GM18505 (cell line): ENCODE data around the gene HNRNPH1.

Experiments
- ATAC-seq: cut with Tn5 transposase; IDR thresholded peaks from one replicate; pipeline ENCODE4 v1.9.1; 2021; ENCODE audit not compliant: unreplicated experiment
- POLR2A ChIP-seq: IDR thresholded peaks from 4 replicates; pipeline ENCODE4 v1.6.1; 2011; ENCODE audit warnings: borderline replicate concordance; ENCODE audit not compliant: insufficient read depth, insufficient read length; ENCODE audit errors: extremely low read depth

HNRNPH1 gene

DNA sequence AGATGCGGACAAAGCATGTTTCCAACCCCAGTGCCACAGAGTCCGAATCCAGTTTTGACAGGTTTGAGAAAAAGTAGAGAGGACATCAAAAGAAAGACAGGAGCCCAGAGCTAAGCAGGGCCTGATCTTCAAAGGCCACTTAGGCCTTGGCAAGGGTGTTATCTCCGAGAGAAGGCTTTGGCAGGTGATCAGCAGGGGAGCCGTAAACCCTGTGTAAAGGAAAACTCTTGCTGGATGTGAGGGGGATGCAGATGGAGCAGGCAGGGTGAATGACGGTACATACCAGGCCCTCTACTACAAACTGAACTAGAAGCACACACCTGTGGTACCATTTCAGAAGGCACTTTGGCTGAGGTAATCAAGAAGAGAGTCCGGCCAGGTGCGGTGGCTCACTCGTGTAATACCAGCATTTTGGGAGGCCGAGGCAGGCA is 1.4 kb upstream of the HNRNPH1 start:
- no peak for TF ChIP-seq POLR2A
- no peak for ATAC-seq

DNA sequence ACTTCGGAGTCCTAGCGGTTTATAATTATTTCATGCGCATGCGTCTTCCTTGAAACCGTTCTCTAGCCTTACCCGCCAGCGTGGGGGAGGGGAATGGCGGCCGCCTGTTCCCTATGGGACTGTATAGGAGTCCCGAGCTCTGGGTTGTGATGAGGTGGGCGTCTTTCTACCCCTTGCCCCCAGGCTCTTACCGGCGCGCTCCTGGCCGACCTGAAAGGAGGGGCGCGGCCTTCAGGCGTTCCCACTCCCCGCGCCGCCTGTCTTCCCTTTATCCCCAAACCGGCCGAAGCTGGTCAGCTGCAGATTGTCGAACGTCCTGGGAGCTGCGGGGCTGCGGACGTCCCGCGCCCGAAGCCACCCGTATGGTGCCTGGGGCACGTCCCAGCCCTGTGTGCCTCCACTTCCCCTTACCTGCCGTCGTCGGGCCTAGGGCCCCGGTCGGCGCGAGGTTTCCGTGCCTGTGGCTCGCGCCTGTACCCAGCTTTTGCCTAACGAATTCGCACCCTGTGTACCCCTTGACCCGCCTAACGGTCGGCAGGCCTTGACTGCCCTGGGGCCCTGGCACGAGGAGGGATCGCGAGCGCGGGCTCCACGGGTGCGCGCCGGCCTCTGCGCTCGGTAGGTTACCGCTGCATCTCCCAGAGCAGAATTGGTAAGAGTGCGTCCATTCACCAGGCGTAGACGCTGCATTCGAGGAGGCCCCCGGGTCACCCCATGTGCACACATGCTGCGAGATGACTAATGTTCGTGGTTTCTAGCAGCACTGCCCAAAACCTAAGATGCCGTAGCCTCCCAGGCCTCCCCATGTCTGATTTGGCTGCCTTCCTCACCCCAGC is 653 bp upstream of the HNRNPH1 start:
- ATAC-seq = peak; percentile 9
- no peak for TF ChIP-seq POLR2A

DNA sequence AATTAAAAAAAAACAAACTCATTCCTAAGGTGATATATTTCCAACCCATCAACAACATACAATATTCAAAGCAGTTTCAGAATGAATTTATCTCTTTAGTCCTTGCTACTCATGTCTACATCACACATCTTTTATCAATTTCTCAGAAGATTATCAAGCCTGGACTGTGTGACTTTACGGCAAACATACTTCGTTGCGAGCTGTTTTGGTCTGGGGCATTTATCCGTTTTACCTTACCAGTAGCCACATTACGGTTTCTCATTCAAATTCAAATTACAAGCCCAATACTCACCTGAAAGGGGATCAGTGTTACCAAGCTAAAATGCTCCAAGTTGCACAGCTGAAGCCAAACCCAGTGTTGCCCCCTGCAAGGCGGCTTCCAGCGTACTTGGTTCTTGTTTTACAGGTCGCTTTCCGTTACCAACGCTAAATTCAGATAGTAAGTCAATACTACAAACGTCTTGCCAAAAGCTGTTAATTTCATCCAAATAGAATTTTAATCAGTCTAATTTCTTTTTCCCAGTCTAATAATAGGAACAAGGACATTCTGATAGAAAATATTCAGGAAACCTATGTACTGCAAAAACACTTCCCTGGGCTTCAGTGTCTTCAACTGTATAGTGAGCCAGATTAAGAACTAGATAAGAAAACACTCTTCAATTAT is 1.8 kb downstream of the HNRNPH1 start:
- TF ChIP-seq POLR2A = no peak
- no peak for ATAC-seq

DNA sequence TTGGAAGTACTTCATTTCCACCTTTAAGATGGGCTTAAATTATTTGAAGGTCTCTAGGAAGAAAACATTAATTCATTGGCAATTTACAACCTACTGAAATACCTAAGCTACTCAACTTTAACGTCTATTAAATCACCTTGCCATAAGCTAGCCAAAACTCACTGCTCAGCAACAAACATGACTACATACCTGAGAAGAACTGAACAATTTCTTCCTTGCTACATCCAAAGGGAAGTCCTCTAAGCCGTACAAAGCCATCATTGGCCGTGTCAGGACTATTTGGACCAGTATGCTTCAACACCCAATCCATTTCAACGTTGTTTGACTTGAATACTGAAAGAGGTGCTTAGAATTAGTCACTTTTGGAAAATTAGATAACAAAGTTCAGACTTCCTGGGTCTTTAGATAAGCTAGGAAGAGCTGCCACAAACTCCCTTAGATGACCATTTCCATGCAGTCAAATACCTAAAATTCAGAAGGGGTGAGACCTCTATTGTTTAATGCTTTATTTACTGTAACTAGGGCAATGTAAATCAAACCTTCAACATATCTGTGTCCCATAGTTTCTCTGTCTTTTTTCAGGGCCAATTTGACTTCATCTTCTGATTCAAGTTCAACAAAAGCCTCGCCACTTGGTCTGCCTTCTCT is 2.6 kb downstream of the HNRNPH1 start:
- no peak for TF ChIP-seq POLR2A
- ATAC-seq = no peak

DNA sequence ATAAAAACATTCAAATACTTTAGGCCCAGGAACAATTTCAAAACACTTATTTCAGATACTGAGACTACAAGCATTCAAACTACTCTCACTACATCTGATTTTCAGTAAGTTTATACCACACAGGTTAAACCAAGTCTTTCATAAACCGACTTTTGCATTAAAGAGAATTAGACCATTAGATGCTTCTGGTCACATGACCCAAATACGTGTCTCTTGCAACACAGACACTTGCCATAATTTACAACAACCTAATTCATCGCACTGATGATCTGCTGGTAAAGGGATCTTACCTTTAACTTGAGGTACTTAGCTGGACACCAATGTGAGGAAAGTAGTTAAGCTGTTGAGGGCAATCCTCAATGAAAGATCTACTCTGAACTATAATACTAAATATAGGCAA is 3.2 kb downstream of the HNRNPH1 start:
- no peak for ATAC-seq
- TF ChIP-seq POLR2A = no peak

DNA sequence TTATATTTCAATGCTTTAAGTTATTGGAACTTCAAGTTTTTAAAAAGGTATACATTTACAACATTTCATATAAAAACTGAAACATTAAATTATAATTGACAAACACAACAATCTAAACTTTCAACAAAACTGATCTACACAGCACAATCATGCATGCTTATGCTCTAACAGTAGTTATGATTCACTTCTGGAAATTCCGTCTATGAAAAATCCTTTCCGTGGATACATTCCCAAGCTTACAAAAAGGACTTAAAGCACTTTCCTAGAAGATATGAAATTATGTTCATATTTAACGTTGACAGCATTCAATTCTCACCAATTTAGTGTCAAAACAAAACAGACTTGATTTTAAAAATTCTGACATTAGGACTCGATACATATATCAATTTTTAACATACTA is 3.7 kb downstream of the HNRNPH1 start:
- no peak for TF ChIP-seq POLR2A
- no peak for ATAC-seq

DNA sequence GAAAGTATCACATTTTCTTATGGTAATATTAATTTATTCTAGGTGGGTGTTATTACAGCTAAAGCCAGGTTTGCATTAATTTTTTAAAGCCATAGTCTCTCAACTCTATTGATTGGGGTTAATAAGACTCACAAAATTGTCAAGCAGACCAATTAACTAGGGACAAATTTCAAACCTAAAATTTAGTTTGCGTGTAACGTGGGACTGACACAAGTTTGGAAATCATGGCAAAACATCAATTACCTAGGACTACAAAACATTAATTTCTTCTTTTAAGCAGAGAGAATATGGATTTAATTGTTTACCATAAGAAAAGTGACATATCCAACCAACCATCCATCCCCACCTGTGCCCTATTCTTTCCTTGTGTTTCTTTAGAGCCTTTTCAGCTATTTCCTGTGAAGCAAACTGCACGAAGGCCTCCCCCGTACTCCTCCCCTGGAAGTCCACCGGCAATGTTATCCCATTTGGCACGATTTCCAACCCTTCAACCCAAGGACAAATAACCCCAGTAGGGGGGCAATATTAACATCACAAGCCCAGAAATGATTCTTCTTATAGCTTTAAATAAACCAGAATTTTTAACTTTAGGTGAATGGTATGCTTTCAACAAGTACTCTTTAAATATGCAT is 4.4 kb downstream of the HNRNPH1 start:
- ATAC-seq = no peak
- no peak for TF ChIP-seq POLR2A

DNA sequence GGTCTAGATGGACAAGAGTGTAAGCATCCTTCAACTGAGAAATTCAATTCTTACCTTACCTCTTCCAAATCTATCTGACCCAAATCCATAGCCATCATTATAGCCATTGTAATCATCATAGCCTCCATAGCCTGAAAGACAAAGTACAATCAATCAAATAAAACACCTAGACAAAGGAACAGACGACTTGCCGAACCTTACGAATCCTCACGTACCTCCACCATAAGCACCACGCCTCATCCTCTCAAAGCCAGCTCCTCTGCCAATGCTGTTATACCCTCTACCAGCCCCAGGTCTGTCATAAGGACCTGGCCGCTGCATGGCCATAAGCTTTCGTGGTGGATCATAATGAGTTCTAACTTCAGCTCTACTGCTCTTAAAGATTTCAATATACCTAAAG is 5.5 kb downstream of the HNRNPH1 start:
- ATAC-seq = no peak
- no peak for TF ChIP-seq POLR2A

DNA sequence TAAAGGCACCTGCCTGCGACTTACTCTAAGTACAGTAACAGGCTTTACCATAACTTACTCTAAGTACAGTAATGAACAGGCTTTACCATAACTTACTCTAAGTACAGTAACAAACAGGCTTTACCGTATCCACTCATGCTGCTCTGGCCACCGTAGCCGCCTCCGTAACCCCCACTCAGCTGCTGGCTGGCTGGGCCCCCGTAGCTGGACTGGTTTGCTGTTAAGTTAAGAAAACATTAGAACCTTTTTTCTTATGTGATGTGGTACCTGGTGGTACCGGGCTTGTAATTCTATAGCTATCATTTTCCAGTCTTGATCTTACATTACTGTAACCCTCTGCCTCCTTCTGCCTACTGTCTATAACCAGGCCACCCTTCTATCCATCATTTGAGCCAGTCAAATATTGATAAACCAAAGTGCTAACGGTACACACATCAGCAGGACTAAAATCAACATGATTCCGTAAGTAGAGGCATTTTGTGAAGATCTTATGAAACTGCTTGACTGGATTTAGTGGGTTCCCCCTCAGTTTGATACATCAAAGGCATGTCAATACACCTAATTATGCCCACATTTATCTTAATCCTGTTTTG is 7.4 kb downstream of the HNRNPH1 start:
- no peak for ATAC-seq
- TF ChIP-seq POLR2A = no peak

DNA sequence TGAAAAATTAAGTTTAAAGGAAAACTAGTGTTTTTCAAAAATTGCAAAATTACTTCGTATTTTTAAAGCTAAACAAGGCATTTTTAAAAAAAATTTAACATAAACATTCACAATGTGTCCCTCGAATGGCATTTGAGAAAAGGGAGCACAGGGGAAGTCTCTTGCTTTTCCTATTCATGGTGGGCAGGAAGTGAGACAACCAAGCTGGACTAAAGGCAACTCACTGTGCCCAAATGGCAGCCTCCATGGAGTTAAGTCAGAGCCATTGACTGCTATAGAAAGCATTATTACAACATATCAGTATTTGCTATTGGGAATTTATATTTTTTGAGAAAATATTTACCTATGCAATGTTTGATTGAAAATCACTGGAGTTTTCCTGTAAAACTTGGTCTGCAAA is 8.3 kb downstream of the HNRNPH1 start:
- ATAC-seq = no peak
- TF ChIP-seq POLR2A = no peak

DNA sequence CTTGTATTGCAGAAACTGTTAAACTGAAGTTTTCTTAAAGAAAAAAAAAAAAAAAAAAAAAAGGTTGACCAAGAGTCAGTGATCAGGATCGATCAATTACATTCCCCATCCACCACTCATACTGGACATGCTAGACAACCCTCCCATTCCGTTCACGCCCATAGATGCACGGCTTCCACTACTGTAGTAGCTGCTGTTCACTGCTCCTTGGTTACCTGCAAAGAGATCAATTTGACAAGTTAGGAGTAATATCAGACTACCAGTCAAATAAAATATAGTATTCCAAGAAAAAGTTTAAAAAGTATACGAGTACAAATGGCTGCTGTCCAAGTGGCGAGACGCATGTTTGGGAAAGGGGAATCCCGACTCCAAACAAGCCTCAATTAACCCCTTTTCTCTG is 8.7 kb downstream of the HNRNPH1 start:
- no peak for ATAC-seq
- no peak for TF ChIP-seq POLR2A

DNA sequence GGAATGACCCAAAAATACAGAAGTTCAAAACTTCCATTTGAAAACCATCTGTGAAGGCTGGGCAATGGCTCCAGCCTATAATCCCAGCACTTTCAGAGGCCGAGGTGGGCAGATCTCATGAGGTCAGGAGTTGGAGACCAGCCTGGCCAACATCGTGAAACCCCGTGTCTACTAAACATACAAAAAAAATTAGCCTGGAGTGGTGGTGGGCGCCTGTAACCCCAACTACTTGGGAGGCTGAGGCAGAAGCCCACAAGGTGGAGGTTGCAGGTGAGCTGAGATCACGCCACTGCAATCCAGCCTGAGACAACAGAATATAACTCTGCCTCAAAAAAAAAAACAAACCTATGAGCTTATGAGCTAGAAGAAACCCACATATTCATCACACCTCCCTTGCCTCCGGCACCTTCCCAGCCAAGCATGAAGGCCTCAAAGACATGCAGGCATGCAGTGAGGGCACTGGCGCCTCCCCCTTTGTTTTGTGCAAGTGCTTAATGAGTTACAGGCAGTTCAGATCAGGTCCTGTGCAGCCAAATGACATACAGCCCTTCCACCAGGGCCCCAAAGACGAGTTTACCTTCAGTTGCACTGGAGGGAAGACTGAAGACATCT is 9.9 kb downstream of the HNRNPH1 start:
- ATAC-seq = no peak
- TF ChIP-seq POLR2A = peak; percentile 20
